HepG2 (cell line): ENCODE results near the gene SIAH3. TPM values are rescaled to one million over a fixed set of nuclear protein-coding genes. Genes with fewer than 3 reads are reported as not detected.

Experiments
- ATAC-seq: fragments of 200-7000 bp; cut with Tn5 transposase; 3 replicates; pipeline ENCODE4 v1.9.1; 2020; ENCODE audit warnings: mild to moderate bottlenecking, moderate library complexity
- BruUV-seq: library from RNA; stranded (reverse); fragments of 400-500 nt; replicated peaks from 2 replicates; lab custom pipeline; 2021; lab: Mats Ljungman, UMichigan
- CTCF ChIA-PET: fragments of 300-600 bp; formaldehyde crosslinking; extraction: SDS; loops from one replicate; lab custom pipeline; 2021; ENCODE audit warnings: low total read pairs, inconsistent platforms, low intra/inter-chr PET ratio; lab: Yijun Ruan, JAX
- POLR2A ChIA-PET: fragments of 350-600 bp; sonication (Branson Sonifier 250); formaldehyde crosslinking; loops from one replicate; lab custom pipeline; 2020; ENCODE audit warnings: antibody characterized with exemption, inconsistent platforms; lab: Yijun Ruan, JAX
- DNase-seq: peaks from one replicate; pipeline ENCODE4 v3.0.0-alpha.2; 2015; ENCODE audit warnings: low spot score
- FAIRE-seq: peaks from 3 replicates; lab custom pipeline; 2011; peaks lifted over from hg19 to GRCh38; lab: Jason Lieb, UNC
- H2AFZ ChIP-seq: one replicate; pipeline ENCODE4 v1.6.1; 2011; ENCODE audit warnings: low read length, inconsistent platforms
- H3K27ac ChIP-seq: fragments of 300-600 bp; 3 replicates; pipeline ENCODE4 v1.8.0; 2011; ENCODE audit warnings: mixed run types, mild to moderate bottlenecking, mixed read lengths, low read length, inconsistent platforms; ENCODE audit not compliant: insufficient read depth; ENCODE audit errors: extremely low read length
- H3K27me3 ChIP-seq, 2 experiments: fragments of 200-600 bp in 1 of 2; 2 replicates in 1 of 2; 3 replicates in 1 of 2; pipeline versions ENCODE4 v1.6.0 to v1.8.0; 2011; ENCODE audit warnings: low read length in 2 of 2, mild to moderate bottlenecking in 2 of 2, moderate library complexity in 2 of 2, inconsistent platforms in 1 of 2; ENCODE audit not compliant: insufficient read depth in 2 of 2, control insufficient read depth in 1 of 2
- H3K36me3 ChIP-seq, 2 experiments: fragments of 200-600 bp in 1 of 2; replicated peaks in 1 of 2; 2 replicates in 1 of 2; 3 replicates in 1 of 2; pipeline versions ENCODE4 v1.5.1 to v1.8.0; 2011; ENCODE audit warnings: low read length in 2 of 2, inconsistent platforms in 1 of 2; ENCODE audit not compliant: insufficient read depth in 2 of 2, control insufficient read depth in 1 of 2
- H3K4me1 ChIP-seq: 2 replicates; pipeline ENCODE4 v1.5.1; 2012; ENCODE audit warnings: low read length, inconsistent platforms; ENCODE audit not compliant: insufficient read depth
- H3K4me2 ChIP-seq: 2 replicates; pipeline ENCODE4 v1.6.0; 2011; ENCODE audit warnings: low read depth, low read length, inconsistent platforms
- H3K4me3 ChIP-seq, 3 experiments: fragments of 200-600 bp in 1 of 3; sonication (generic), shearing (Covaris generic) in 1 of 3; replicated peaks in 1 of 3; 2 replicates each; pipeline ENCODE4 v1.5.1; 2011 to 2016; ENCODE audit warnings: low read length in 3 of 3, inconsistent platforms in 2 of 3, low read depth in 2 of 3, mild to moderate bottlenecking in 2 of 3, control low read depth in 1 of 3, mixed read lengths in 1 of 3; ENCODE audit not compliant: insufficient read depth in 1 of 3
- H3K79me2 ChIP-seq: one replicate; pipeline ENCODE4 v1.6.1; 2011; ENCODE audit warnings: low read length, inconsistent platforms; ENCODE audit not compliant: insufficient read depth
- H3K9ac ChIP-seq: 2 replicates; pipeline ENCODE4 v1.6.0; 2011; ENCODE audit warnings: mild to moderate bottlenecking, low read depth, low read length, inconsistent platforms; ENCODE audit not compliant: insufficient read depth
- H3K9me3 ChIP-seq: 2 replicates; pipeline ENCODE4 v1.5.1; 2012; ENCODE audit warnings: mild to moderate bottlenecking, low read length
- H4K20me1 ChIP-seq: 2 replicates; pipeline ENCODE4 v1.6.0; 2011; ENCODE audit warnings: inconsistent platforms, mild to moderate bottlenecking, low read length, moderate library complexity; ENCODE audit not compliant: insufficient read depth
- ATAD3A ChIP-seq: sonication (generic); formaldehyde crosslinking; IDR thresholded peaks from 2 replicates; pipeline ENCODE4 v1.4.0; 2020; ENCODE audit warnings: missing genetic modification reagents
- BRD4 ChIP-seq: sonication (generic); formaldehyde crosslinking; IDR thresholded peaks from 2 replicates; pipeline ENCODE4 v1.4.0; 2020; ENCODE audit warnings: missing genetic modification reagents
- KLF13 ChIP-seq: sonication (generic); formaldehyde crosslinking; IDR thresholded peaks from 2 replicates; pipeline ENCODE4 v1.4.0; 2020; ENCODE audit warnings: mild to moderate bottlenecking, missing genetic modification reagents
- NFKB2 ChIP-seq: sonication (generic); formaldehyde crosslinking; IDR thresholded peaks from 2 replicates; pipeline ENCODE4 v1.4.0; 2020; ENCODE audit warnings: missing genetic modification reagents, borderline replicate concordance
- SMAD3 ChIP-seq: sonication (generic); formaldehyde crosslinking; IDR thresholded peaks from 2 replicates; pipeline ENCODE4 v1.4.0; 2020; ENCODE audit warnings: missing genetic modification reagents
- ZBTB33 ChIP-seq: sonication (generic); formaldehyde crosslinking; IDR thresholded peaks from 2 replicates; pipeline ENCODE4 v1.4.0; 2020; ENCODE audit warnings: missing genetic modification reagents
- ZNF251 ChIP-seq: sonication (generic); formaldehyde crosslinking; IDR thresholded peaks from 2 replicates; pipeline ENCODE4 v1.9.0; 2021; ENCODE audit warnings: mild to moderate bottlenecking, missing genetic modification reagents
- ZNF275 ChIP-seq: sonication (generic); formaldehyde crosslinking; IDR thresholded peaks from 2 replicates; pipeline ENCODE4 v1.8.0; 2022; ENCODE audit warnings: missing genetic modification reagents, mild to moderate bottlenecking, inconsistent platforms, borderline replicate concordance
- ZNF318 ChIP-seq: sonication (generic); formaldehyde crosslinking; IDR thresholded peaks from 2 replicates; pipeline ENCODE4 v1.4.0; 2020; ENCODE audit warnings: mild to moderate bottlenecking, missing genetic modification reagents
- ZNF432 ChIP-seq: sonication (generic); formaldehyde crosslinking; IDR thresholded peaks from 2 replicates; pipeline ENCODE4 v1.5.0; 2020; ENCODE audit warnings: missing genetic modification reagents, mild to moderate bottlenecking, borderline replicate concordance
- WGBS: methylation state at CpG from one replicate; pipeline ENCODE4 v1.1.6; 2017; ENCODE audit warnings: low lambda C conversion rate; 5-methylcytosine and 5-hydroxymethylcytosine counted together
- in situ Hi-C: cut with HindIII; loops from 2 replicates; pipeline ENCODE4 v1.10.0; 2017; ENCODE audit warnings: low pct_unique_long_range_greater_than_20kb; ENCODE audit not compliant: extremely low pct_ligation_motif_present
- intact Hi-C: fragments of 100-400 bp; cut with micrococcal nuclease; formaldehyde crosslinking; loops from one replicate; pipeline ENCODE4 v1.10.0; 2022; ENCODE audit not compliant: unreplicated experiment
- polyA plus RNA-seq, 8 experiments: library from polyadenylated mRNA; depleted of rRNA in 3 of 8; stranded (reverse) in 7 of 8; unstranded in 1 of 8; fragments of >200 nt; fragmentation: Illumina TruSeq in 4 of 8; extraction: Trizol in 4 of 8; gene quantifications; 2 replicates each; pipeline versions ENCODE4 v1.2.1 to v1.2.3, GENCODE V29; 2011 to 2016; ENCODE audit warnings: low read depth in 4 of 8, missing spikeins in 1 of 8, mixed read lengths in 1 of 8; ENCODE audit not compliant: insufficient read depth in 1 of 8
- total RNA-seq, 5 experiments: library from RNA; depleted of rRNA; stranded (reverse); fragments of >200 nt; fragmentation: Illumina TruSeq; extraction: Trizol; gene quantifications; 2 replicates each; pipeline ENCODE4 v1.2.3, GENCODE V29; 2016; ENCODE audit warnings: low read depth in 1 of 5
- TF ChIP-seq, protein P1 (sequence below): sonication (generic); formaldehyde crosslinking; IDR thresholded peaks from 2 replicates; pipeline ENCODE4 v1.5.0; 2020; ENCODE audit warnings: mild to moderate bottlenecking, missing genetic modification reagents

SIAH3 gene
- total and polyA plus RNA-seq, 2 of the 13 experiments (the other 11 are each of a cell fraction or from before 2014, with no cell fraction given) = not detected

DNA sequence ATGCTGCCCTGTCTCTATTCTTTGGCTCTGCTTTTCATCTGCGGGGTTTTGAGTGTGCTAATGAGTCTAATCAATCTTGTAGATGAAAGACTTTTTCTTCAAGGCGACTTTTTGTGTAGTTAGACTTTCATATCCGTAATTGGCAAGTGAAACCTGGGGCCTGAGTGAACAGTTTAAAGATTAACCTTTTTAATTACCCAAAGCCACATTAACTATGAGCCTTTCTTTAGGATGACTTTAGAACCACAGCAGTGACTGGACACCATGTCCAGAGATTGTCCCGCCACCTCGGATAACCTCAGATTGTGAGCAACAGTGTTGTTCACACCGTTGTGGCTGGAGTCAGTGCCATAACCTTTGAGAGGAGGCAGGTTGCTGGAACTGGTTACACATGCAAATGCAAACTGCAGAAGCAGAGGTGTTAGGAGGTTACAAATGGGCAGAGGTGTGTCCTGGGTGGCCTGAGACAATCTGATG is 58.7 kb downstream of the SIAH3 start:
- Histone ChIP-seq H3K36me3 (no peaks in the 10 kb centered on the region), H3K27ac (no peak overlapping the region), H2AFZ (no peak overlapping the region), H3K4me2 (no peak overlapping the region), H3K27me3 (peaks cover 0 to 6% of the 10 kb centered on the region in 2 experiments; a peak in 2 of 5 replicates), H3K9me3 (peaks cover 5% of the 10 kb centered on the region; the same call in 1 of the 2 replicates), H3K9ac (no peak overlapping the region), H3K4me3 (no peak overlapping the region), H4K20me1 (no peaks in the 10 kb centered on the region), H3K4me1 (no peaks in the 10 kb centered on the region), H3K79me2 (no peaks in the 10 kb centered on the region)
- in situ Hi-C loops (no loop called here), intact Hi-C loops (no loop called here)
- no peak for ATAC-seq
- no peak for DNase-seq
- CTCF ChIA-PET = no interaction called here
- no TSS peak for BruUV-seq
- 3% methylated on average over 6 of the region's 6 CpGs for WGBS
- POLR2A ChIA-PET = no interaction called here
- no peak for FAIRE-seq
- TF ChIP-seq ZNF251 = no peak
- TF ChIP-seq KLF13 (CRISPR knock-in tag) = no peak
- TF ChIP-seq ATAD3A (CRISPR knock-in tag) = no peak
- TF ChIP-seq SMAD3 = no peak
- TF ChIP-seq ZNF432 = no peak
- no peak for TF ChIP-seq ZNF275 (CRISPR knock-in tag)
- no peak for TF ChIP-seq NFKB2 (CRISPR knock-in tag)
- TF ChIP-seq ZBTB33 (CRISPR knock-in tag) = no peak
- TF ChIP-seq, protein P1, sequence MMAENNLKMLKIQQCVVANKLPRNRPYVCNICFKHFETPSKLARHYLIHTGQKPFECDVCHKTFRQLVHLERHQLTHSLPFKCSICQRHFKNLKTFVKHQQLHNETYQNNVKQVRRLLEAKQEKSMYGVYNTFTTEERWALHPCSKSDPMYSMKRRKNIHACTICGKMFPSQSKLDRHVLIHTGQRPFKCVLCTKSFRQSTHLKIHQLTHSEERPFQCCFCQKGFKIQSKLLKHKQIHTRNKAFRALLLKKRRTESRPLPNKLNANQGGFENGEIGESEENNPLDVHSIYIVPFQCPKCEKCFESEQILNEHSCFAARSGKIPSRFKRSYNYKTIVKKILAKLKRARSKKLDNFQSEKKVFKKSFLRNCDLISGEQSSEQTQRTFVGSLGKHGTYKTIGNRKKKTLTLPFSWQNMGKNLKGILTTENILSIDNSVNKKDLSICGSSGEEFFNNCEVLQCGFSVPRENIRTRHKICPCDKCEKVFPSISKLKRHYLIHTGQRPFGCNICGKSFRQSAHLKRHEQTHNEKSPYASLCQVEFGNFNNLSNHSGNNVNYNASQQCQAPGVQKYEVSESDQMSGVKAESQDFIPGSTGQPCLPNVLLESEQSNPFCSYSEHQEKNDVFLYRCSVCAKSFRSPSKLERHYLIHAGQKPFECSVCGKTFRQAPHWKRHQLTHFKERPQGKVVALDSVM (CRISPR knock-in tag) = no peak
- no peak for TF ChIP-seq BRD4 (CRISPR knock-in tag)
- TF ChIP-seq ZNF318 (CRISPR knock-in tag) = no peak
